HepG2 (cell line): ENCODE measurements around the gene HID1. TPM values are rescaled to one million over a fixed set of nuclear protein-coding genes. Genes with fewer than 3 reads are reported as not detected.
A peak's percentile ranks its signal among the peaks of the same experiment; 100 is the strongest.

ENCODE experiments used
- AKNA ChIP-seq: sonication (generic); formaldehyde crosslinking; IDR thresholded peaks from 2 replicates; pipeline ENCODE4 v1.4.0; 2020; ENCODE audit warnings: missing genetic modification reagents, borderline replicate concordance
- ARNT ChIP-seq: fragments of 450-650 bp; IDR thresholded peaks from 2 replicates; pipeline ENCODE4 v1.6.1; 2017
- CBFB ChIP-seq: sonication (generic); formaldehyde crosslinking; IDR thresholded peaks from 2 replicates; pipeline ENCODE4 v1.4.0; 2020; ENCODE audit warnings: missing genetic modification reagents
- GATAD2A ChIP-seq: IDR thresholded peaks from 2 replicates; pipeline ENCODE4 v1.6.1; 2016
- HES4 ChIP-seq: sonication (generic); formaldehyde crosslinking; IDR thresholded peaks from 2 replicates; pipeline ENCODE4 v1.9.0; 2021; ENCODE audit warnings: mild to moderate bottlenecking, missing genetic modification reagents, borderline replicate concordance
- MED13 ChIP-seq: sonication (generic); formaldehyde crosslinking; IDR thresholded peaks from 2 replicates; pipeline ENCODE4 v1.5.0; 2020; ENCODE audit warnings: missing genetic modification reagents
- NFE2L2 ChIP-seq: fragments of 150-350 bp; IDR thresholded peaks from 2 replicates; pipeline ENCODE4 v1.6.1; 2014; ENCODE audit warnings: low read length
- ZNF224 ChIP-seq: sonication (generic); formaldehyde crosslinking; IDR thresholded peaks from 2 replicates; pipeline ENCODE4 v1.5.0; 2020; ENCODE audit warnings: mild to moderate bottlenecking, missing genetic modification reagents
- ZNF260 ChIP-seq: sonication (generic); formaldehyde crosslinking; IDR thresholded peaks from 2 replicates; pipeline ENCODE4 v1.4.0; 2020; ENCODE audit warnings: missing genetic modification reagents, low read depth, mild to moderate bottlenecking, borderline replicate concordance
- polyA plus RNA-seq, 8 experiments: library from polyadenylated mRNA; depleted of rRNA in 3 of 8; stranded (reverse) in 7 of 8; unstranded in 1 of 8; fragments of >200 nt; fragmentation: Illumina TruSeq in 4 of 8; extraction: Trizol in 4 of 8; gene quantifications; 2 replicates each; pipeline versions ENCODE4 v1.2.1 to v1.2.3, GENCODE V29; 2011 to 2016; ENCODE audit warnings: low read depth in 4 of 8, missing spikeins in 1 of 8, mixed read lengths in 1 of 8; ENCODE audit not compliant: insufficient read depth in 1 of 8
- total RNA-seq, 5 experiments: library from RNA; depleted of rRNA; stranded (reverse); fragments of >200 nt; fragmentation: Illumina TruSeq; extraction: Trizol; gene quantifications; 2 replicates each; pipeline ENCODE4 v1.2.3, GENCODE V29; 2016; ENCODE audit warnings: low read depth in 1 of 5
- TF ChIP-seq, protein P1 (sequence below): sonication (generic); formaldehyde crosslinking; IDR thresholded peaks from 2 replicates; pipeline ENCODE4 v1.5.0; 2020; ENCODE audit warnings: missing genetic modification reagents
- TF ChIP-seq, protein P2 (sequence below): sonication (generic); formaldehyde crosslinking; IDR thresholded peaks from 2 replicates; pipeline ENCODE4 v1.8.0; 2022; ENCODE audit warnings: missing genetic modification reagents, low read depth, mild to moderate bottlenecking, borderline replicate concordance
- TF ChIP-seq, protein P3 (sequence below): sonication (generic); formaldehyde crosslinking; IDR thresholded peaks from 2 replicates; pipeline ENCODE4 v1.4.0; 2020; ENCODE audit warnings: low read depth, mild to moderate bottlenecking, missing genetic modification reagents
- TF ChIP-seq, protein P4 (sequence below): IDR thresholded peaks from 2 replicates; pipeline ENCODE4 v1.6.1; 2016; ENCODE audit warnings: low read depth
- TF ChIP-seq, protein P5 (sequence below): sonication (generic); formaldehyde crosslinking; IDR thresholded peaks from one replicate; pipeline ENCODE4 v1.5.1; 2020; ENCODE audit warnings: mild to moderate bottlenecking, missing genetic modification reagents; ENCODE audit errors: not compliant biosample characterization

The HID1 gene
- total and polyA plus RNA-seq, 2 of the 13 experiments (the other 11 are each of a cell fraction or from before 2014, with no cell fraction given), result 2.1 to 10.6 TPM

GRCh38 chr17:74971842-74972106, 785 bp downstream of the HID1 start (continued):
- TF ChIP-seq HES4 (CRISPR knock-in tag), result no peak
- TF ChIP-seq, protein P1, sequence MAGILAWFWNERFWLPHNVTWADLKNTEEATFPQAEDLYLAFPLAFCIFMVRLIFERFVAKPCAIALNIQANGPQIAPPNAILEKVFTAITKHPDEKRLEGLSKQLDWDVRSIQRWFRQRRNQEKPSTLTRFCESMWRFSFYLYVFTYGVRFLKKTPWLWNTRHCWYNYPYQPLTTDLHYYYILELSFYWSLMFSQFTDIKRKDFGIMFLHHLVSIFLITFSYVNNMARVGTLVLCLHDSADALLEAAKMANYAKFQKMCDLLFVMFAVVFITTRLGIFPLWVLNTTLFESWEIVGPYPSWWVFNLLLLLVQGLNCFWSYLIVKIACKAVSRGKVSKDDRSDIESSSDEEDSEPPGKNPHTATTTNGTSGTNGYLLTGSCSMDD, result no peak
- no peak for TF ChIP-seq ZNF260 (CRISPR knock-in tag)
- TF ChIP-seq NFE2L2, result no peak
- no peak for TF ChIP-seq ARNT
- TF ChIP-seq, protein P2, sequence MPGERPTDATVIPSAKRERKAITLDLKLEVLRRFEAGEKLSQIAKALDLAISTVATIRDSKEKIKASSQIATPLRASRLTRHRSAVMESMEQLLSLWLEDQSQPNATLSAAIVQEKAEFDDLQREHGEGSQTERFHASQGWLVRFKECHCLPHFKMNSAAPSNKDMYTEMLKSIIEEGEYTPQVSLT, result no peak
- no peak for TF ChIP-seq ZNF224 (CRISPR knock-in tag)
- TF ChIP-seq GATAD2A (CRISPR knock-in tag), result no peak
- TF ChIP-seq AKNA, result no peak
- TF ChIP-seq CBFB (CRISPR knock-in tag), result 0 out of 2 replicates have a peak, but pooled peaks have one; percentile 13
- TF ChIP-seq, protein P3, sequence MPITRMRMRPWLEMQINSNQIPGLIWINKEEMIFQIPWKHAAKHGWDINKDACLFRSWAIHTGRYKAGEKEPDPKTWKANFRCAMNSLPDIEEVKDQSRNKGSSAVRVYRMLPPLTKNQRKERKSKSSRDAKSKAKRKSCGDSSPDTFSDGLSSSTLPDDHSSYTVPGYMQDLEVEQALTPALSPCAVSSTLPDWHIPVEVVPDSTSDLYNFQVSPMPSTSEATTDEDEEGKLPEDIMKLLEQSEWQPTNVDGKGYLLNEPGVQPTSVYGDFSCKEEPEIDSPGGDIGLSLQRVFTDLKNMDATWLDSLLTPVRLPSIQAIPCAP, result no peak
- TF ChIP-seq, protein P4, sequence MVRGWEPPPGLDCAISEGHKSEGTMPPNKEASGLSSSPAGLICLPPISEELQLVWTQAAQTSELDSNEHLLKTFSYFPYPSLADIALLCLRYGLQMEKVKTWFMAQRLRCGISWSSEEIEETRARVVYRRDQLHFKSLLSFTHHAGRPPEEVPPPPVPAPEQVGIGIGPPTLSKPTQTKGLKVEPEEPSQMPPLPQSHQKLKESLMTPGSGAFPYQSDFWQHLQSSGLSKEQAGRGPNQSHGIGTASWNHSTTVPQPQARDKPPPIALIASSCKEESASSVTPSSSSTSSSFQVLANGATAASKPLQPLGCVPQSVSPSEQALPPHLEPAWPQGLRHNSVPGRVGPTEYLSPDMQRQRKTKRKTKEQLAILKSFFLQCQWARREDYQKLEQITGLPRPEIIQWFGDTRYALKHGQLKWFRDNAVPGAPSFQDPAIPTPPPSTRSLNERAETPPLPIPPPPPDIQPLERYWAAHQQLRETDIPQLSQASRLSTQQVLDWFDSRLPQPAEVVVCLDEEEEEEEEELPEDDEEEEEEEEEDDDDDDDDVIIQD (CRISPR knock-in tag), result no peak
- TF ChIP-seq MED13 (CRISPR knock-in tag), result no peak
- TF ChIP-seq, protein P5, sequence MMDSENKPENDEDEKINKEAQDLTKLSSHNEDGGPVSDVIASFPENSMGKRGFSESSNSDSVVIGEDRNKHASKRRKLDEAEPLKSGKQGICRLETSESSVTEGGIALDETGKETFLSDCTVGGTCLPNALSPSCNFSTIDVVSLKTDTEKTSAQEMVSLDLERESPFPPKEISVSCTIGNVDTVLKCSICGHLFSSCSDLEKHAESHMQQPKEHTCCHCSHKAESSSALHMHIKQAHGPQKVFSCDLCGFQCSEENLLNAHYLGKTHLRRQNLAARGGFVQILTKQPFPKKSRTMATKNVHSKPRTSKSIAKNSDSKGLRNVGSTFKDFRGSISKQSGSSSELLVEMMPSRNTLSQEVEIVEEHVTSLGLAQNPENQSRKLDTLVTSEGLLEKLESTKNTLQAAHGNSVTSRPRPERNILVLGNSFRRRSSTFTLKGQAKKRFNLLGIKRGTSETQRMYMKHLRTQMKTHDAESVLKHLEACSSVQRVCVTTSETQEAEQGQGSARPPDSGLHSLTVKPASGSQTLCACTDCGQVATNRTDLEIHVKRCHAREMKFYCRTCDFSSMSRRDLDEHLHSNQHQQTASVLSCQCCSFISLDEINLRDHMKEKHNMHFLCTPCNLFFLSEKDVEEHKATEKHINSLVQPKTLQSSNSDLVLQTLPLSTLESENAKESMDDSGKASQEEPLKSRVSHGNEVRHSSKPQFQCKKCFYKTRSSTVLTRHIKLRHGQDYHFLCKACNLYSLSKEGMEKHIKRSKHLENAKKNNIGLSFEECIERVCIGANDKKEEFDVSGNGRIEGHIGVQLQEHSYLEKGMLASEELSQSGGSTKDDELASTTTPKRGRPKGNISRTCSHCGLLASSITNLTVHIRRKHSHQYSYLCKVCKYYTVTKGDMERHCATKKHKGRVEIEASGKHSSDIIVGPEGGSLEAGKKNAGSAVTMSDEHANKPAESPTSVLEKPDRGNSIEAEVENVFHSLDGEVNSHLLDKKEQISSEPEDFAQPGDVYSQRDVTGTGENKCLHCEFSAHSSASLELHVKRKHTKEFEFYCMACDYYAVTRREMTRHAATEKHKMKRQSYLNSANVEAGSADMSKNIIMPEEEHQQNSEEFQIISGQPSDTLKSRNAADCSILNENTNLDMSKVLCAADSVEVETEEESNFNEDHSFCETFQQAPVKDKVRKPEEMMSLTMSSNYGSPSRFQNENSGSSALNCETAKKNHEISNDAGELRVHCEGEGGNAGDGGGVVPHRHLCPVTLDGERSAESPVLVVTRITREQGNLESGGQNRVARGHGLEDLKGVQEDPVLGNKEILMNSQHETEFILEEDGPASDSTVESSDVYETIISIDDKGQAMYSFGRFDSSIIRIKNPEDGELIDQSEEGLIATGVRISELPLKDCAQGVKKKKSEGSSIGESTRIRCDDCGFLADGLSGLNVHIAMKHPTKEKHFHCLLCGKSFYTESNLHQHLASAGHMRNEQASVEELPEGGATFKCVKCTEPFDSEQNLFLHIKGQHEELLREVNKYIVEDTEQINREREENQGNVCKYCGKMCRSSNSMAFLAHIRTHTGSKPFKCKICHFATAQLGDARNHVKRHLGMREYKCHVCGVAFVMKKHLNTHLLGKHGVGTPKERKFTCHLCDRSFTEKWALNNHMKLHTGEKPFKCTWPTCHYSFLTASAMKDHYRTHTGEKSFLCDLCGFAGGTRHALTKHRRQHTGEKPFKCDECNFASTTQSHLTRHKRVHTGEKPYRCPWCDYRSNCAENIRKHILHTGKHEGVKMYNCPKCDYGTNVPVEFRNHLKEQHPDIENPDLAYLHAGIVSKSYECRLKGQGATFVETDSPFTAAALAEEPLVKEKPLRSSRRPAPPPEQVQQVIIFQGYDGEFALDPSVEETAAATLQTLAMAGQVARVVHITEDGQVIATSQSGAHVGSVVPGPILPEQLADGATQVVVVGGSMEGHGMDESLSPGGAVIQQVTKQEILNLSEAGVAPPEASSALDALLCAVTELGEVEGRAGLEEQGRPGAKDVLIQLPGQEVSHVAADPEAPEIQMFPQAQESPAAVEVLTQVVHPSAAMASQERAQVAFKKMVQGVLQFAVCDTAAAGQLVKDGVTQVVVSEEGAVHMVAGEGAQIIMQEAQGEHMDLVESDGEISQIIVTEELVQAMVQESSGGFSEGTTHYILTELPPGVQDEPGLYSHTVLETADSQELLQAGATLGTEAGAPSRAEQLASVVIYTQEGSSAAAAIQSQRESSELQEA (CRISPR knock-in tag), result peak; percentile 52
